Calu3 (cell line): ENCODE measurements around the gene PLLP. TPM values are rescaled to one million over a fixed set of nuclear protein-coding genes. Genes with fewer than 3 reads are reported as not detected.

Experiments
- BruUV-seq: library from RNA; stranded (reverse); fragments of 400-500 nt; replicated peaks from 2 replicates; lab custom pipeline; 2021; lab: Mats Ljungman, UMichigan
- CTCF ChIA-PET: fragments of 300-600 bp; sonication (Branson Sonifier 250); formaldehyde crosslinking; loops from one replicate; lab custom pipeline; 2022; ENCODE audit warnings: antibody characterized with exemption; lab: Charles Lee
- DNase-seq: peaks from one replicate; pipeline ENCODE4 v3.0.0; 2022
- H3K27ac Mint-ChIP-seq: one replicate; pipeline ENCODE4 v1.8.0; 2022; ENCODE audit warnings: mixed read lengths; ENCODE audit not compliant: unreplicated experiment
- H3K27me3 Mint-ChIP-seq: one replicate; pipeline ENCODE4 v1.8.0; 2022; ENCODE audit warnings: mixed read lengths; ENCODE audit not compliant: unreplicated experiment
- H3K36me3 Mint-ChIP-seq: one replicate; pipeline ENCODE4 v1.8.0; 2022; ENCODE audit warnings: mild to moderate bottlenecking, moderate library complexity, mixed read lengths; ENCODE audit not compliant: insufficient read depth, unreplicated experiment
- H3K4me1 Mint-ChIP-seq: one replicate; pipeline ENCODE4 v1.8.0; 2022; ENCODE audit warnings: mild to moderate bottlenecking, low read depth, mixed read lengths; ENCODE audit not compliant: unreplicated experiment
- H3K4me3 Mint-ChIP-seq: one replicate; pipeline ENCODE4 v1.8.0; 2022; ENCODE audit warnings: mild to moderate bottlenecking, low read depth, moderate library complexity, mixed read lengths; ENCODE audit not compliant: unreplicated experiment
- H3K9me3 Mint-ChIP-seq: one replicate; pipeline ENCODE4 v1.8.0; 2022; ENCODE audit warnings: low read depth, mixed read lengths; ENCODE audit not compliant: unreplicated experiment
- intact Hi-C: fragments of 100-400 bp; cut with micrococcal nuclease; formaldehyde crosslinking; loops from one replicate; pipeline ENCODE4 v1.10.0; 2022; ENCODE audit not compliant: unreplicated experiment
- total RNA-seq: library from RNA; stranded (reverse); gene quantifications from 2 replicates; pipeline ENCODE4 v1.2.3, GENCODE V29; 2022
- TF ChIP-seq, protein P1 (sequence below): fragments of 200-600 bp; IDR thresholded peaks from one replicate; pipeline ENCODE4 v1.8.0; 2022; ENCODE audit warnings: antibody characterized with exemption; ENCODE audit not compliant: unreplicated experiment

PLLP gene
- total RNA-seq, 1 experiment from 2014 or later, result 38.3 TPM

DNA sequence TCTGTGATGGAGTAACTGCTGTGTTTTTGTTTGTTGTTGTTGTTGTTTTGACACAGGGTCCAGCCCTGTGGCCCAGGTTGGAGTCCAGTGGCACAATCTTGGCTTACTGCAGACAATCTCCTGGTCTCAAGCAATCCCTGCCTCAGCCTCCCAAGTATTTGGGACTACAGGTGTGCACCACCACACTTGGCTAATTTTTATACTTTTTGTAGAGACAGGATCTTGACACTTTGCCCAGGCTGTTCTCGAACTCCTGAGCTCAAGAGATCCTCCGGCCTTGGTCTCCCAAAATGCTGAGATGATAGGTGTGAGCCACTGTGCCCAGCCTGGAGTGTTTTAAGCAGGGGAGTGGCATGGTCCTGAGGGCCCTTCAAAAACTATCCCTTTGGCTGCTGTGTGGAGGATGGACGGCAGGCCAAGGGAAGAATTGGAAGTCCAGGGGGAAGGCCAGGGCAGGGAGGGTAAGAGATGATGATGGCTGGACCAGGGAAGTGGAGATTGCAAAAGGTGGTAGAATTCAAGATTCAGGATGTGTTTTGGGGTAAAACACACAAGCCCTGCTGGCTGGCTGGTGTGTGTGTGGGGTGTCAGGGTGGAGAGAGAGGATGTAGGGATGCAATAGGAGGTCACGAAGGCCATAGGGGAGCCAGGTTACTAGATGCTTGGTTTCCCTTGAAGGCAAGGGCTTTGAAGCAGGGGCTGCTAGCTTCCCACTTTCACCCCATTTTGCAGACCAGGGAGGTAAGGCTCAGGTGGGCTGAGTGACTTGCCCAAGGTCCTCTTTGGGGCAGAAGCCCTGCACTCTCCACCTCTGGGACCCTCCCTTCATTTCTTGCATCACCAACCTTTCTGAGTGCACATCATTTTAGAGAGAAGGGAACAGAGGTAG is 18.8 kb upstream of the PLLP start:
- intact Hi-C loops, result loop anchor here (5.0 kb wide), 2 partner anchors 39 to 221 kb away; no protein-coding TSS in a partner anchor
- Mint-ChIP-seq H3K36me3 (peaks cover 10% of the 10 kb centered on the region), H3K4me3 (no peak overlapping the region), H3K27ac (peak overlapping the region; percentile 81), H3K27me3 (no peaks in the 10 kb centered on the region), H3K9me3 (no peaks in the 10 kb centered on the region), H3K4me1 (peaks cover 40% of the 10 kb centered on the region)
- no peak for DNase-seq
- BruUV-seq, result no TSS peak
- TF ChIP-seq, protein P1, sequence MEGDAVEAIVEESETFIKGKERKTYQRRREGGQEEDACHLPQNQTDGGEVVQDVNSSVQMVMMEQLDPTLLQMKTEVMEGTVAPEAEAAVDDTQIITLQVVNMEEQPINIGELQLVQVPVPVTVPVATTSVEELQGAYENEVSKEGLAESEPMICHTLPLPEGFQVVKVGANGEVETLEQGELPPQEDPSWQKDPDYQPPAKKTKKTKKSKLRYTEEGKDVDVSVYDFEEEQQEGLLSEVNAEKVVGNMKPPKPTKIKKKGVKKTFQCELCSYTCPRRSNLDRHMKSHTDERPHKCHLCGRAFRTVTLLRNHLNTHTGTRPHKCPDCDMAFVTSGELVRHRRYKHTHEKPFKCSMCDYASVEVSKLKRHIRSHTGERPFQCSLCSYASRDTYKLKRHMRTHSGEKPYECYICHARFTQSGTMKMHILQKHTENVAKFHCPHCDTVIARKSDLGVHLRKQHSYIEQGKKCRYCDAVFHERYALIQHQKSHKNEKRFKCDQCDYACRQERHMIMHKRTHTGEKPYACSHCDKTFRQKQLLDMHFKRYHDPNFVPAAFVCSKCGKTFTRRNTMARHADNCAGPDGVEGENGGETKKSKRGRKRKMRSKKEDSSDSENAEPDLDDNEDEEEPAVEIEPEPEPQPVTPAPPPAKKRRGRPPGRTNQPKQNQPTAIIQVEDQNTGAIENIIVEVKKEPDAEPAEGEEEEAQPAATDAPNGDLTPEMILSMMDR, result no peak
- CTCF ChIA-PET, result interaction anchor here (0.6 to 5.0 kb wide), 16 partner anchors 11 to 120 kb away, joined by 3 to 80 read pairs (median 4); partner anchors contain the start of genes ARL2BP and CX3CL1

DNA sequence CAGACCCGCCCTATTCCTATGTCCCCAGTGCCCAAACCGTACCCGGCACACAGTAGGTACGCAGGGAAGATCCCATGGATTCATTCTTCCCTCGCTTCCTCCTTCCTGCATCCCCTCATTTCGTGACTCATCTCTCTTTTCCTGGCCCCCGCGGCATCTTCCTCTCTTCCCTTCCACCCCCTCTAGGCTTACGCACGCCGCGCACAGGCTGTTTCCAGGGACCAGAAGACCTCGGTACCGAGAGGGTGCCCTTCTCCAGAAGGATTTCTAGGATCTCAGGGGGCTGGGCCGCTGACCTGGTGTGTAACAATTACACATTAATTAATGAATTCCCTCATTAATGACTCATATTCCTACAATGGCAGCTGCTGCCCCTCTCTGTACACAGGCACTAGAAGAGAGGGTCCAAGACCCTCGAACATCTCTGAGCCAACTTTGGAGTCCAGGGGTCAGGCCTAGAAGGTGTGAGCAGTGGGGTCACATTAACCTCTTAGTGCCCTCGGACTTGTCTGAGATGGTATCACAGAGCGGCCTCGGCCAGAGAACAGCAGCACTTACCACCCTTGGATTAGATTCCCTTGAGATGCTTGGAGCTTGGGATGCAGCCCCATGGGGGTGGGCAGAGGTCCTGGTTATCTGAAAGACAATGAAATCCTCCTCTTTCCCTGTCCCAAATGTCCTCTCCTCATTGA is 16.8 kb upstream of the PLLP start:
- Mint-ChIP-seq H3K27ac (no peak overlapping the region), H3K4me1 (peaks cover 30% of the 10 kb centered on the region), H3K27me3 (no peaks in the 10 kb centered on the region), H3K9me3 (no peaks in the 10 kb centered on the region), H3K4me3 (no peak overlapping the region), H3K36me3 (peaks cover 10% of the 10 kb centered on the region)
- DNase-seq, result no peak
- TF ChIP-seq, protein P1, result no peak
- BruUV-seq, result no TSS peak
- intact Hi-C loops, result loop anchor here (2.0 to 5.0 kb wide), 3 partner anchors 41 to 220 kb away; no protein-coding TSS in a partner anchor
- CTCF ChIA-PET, result interaction anchor here (0.6 to 5.0 kb wide), 5 partner anchors 10 to 121 kb away, joined by 3 to 80 read pairs (median 5); partner anchors contain the start of genes PSME3IP1 and RSPRY1

DNA sequence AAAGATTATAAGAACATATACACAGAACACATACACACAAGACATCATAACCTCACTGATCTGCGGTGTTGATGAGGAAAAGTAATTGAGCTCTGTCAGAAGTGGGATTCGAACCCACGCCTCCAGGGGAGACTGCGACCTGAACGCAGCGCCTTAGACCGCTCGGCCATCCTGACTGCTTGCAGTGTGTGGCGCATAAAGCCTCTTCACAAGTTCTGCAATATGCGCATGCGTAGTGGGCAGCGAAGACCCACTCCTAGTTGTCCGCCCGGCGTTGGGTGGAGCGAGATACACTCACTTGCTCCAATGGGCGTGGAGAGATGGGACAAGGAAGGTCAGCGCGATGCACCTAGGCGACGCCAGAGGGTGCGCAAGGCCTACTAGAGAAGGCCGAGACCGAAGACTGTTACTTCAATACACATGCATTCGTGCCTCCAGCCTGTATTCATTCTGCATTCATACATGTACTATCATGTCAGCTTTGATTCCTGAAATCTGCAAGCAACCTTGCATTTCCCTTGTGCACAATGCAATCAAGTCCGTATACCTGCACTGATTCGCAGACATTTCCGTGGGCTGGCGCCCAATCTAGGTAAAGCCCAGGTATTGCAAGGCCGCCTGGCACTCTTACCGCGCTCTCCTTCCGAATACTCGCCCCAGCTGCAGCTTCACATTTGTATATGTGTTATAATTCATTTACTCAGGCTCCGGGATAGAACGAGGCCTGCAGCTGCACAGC is 16.1 kb upstream of the PLLP start:
- Mint-ChIP-seq H3K36me3 (peaks cover 10% of the 10 kb centered on the region), H3K9me3 (no peaks in the 10 kb centered on the region), H3K4me1 (peaks cover 30% of the 10 kb centered on the region), H3K27me3 (no peaks in the 10 kb centered on the region), H3K27ac (no peak overlapping the region), H3K4me3 (no peak overlapping the region)
- peak; percentile 98 for DNase-seq
- intact Hi-C loops, result loop anchor here (1.0 to 5.0 kb wide), 7 partner anchors 42 to 220 kb away; no protein-coding TSS in a partner anchor
- CTCF ChIA-PET, result interaction anchor here (0.6 to 5.0 kb wide), 15 partner anchors 16 to 219 kb away, joined by 3 to 80 read pairs (median 5); partner anchors contain the start of genes ARL2BP, CX3CL1, PLLP and PSME3IP1
- no TSS peak for BruUV-seq
- TF ChIP-seq, protein P1, result peak; percentile 94
